Peyer's patch (tissue), 4 donors: ENCODE data around the gene SLC25A21. TPM values are rescaled to one million over a fixed set of nuclear protein-coding genes. Genes with fewer than 3 reads are reported as not detected.

ENCODE experiments used
- DNase-seq, 3 donors: peaks; one replicate each; pipeline ENCODE4 v3.0.0-alpha.2; 2017 to 2019
- H3K27ac ChIP-seq, 4 donors: fragments of 200-600 bp; sonication (generic); one replicate each; pipeline ENCODE4 v1.5.1; 2016 to 2019
- H3K27me3 ChIP-seq, 2 donors: fragments of 200-600 bp; sonication (generic); one replicate each; pipeline ENCODE4 v1.5.1; 2019
- H3K36me3 ChIP-seq, 3 donors: fragments of 200-600 bp; sonication (generic); one replicate each; pipeline ENCODE4 v1.5.1; 2016 to 2019
- H3K4me1 ChIP-seq, 4 donors: fragments of 200-600 bp; sonication (generic); one replicate each; pipeline ENCODE4 v1.5.1; 2016 to 2019
- H3K4me3 ChIP-seq, 4 donors: fragments of 200-600 bp; sonication (generic); 1 replicate in 3 of 4; 2 replicates in 1 of 4; pipeline ENCODE4 v1.5.1; 2016 to 2019; ENCODE audit warnings: mild to moderate bottlenecking in 1 of 4
- H3K9me3 ChIP-seq, 4 donors: fragments of 200-600 bp; sonication (generic); one replicate each; pipeline ENCODE4 v1.5.1; 2016 to 2019; ENCODE audit warnings: mild to moderate bottlenecking in 1 of 4
- CTCF ChIP-seq, 6 experiments: fragments of 450-650 bp in 4 of 6; fragments of 200-600 bp in 2 of 6; sonication (generic) in 1 of 6; IDR thresholded peaks; one replicate each; pipeline ENCODE4 v1.5.1; 2017 to 2019; ENCODE audit warnings: antibody characterized with exemption in 6 of 6, mild to moderate bottlenecking in 3 of 6, moderate library complexity in 1 of 6
- POLR2A ChIP-seq, 2 donors: fragments of 450-650 bp; IDR thresholded peaks; one replicate each; pipeline ENCODE4 v1.5.1; 2017; ENCODE audit warnings: antibody characterized with exemption in 2 of 2, mild to moderate bottlenecking in 2 of 2, moderate library complexity in 2 of 2
- total RNA-seq, 4 donors: library from RNA; depleted of rRNA; stranded (reverse); fragments of >200 nt; gene quantifications; one replicate each; pipeline ENCODE4 v1.1.0, GENCODE V29; 2016

Gene SLC25A21
- total RNA-seq, 4 donors from 2014 or later, result 0.70 to 1.6 TPM; not detected in 2

GRCh38 chr14:36771028-36771640 lies 401.3 kb downstream of the SLC25A21 start:
- Histone ChIP-seq H3K27me3 (no peaks in the 10 kb centered on the region), H3K4me1 (no peaks in the 10 kb centered on the region), H3K36me3 (no peaks in the 10 kb centered on the region), H3K4me3 (no peak overlapping the region), H3K9me3 (no peaks in the 10 kb centered on the region), H3K27ac (no peak overlapping the region)
- no peak for DNase-seq
- TF ChIP-seq POLR2A (IDR thresholded peaks at IDR 0.05), result no peak
- no peak for TF ChIP-seq CTCF (IDR thresholded peaks at IDR 0.05)

- Histone ChIP-seq H3K4me1 (no peaks in the 10 kb centered on the region), H3K9me3 (no peaks in the 10 kb centered on the region), H3K4me3 (no peak overlapping the region), H3K27ac (no peak overlapping the region), H3K36me3 (no peaks in the 10 kb centered on the region), H3K27me3 (no peaks in the 10 kb centered on the region)
- TF ChIP-seq POLR2A (IDR thresholded peaks at IDR 0.05) (no peak), CTCF (IDR thresholded peaks at IDR 0.05) (no peak)
- DNase-seq, result no peak
These were observed 403.6 kb downstream of the SLC25A21 start for GRCh38 chr14:36768638-36769337.

- Histone ChIP-seq H3K9me3 (no peaks in the 10 kb centered on the region), H3K27ac (no peak overlapping the region), H3K27me3 (no peaks in the 10 kb centered on the region), H3K4me1 (no peaks in the 10 kb centered on the region), H3K36me3 (no peaks in the 10 kb centered on the region), H3K4me3 (no peak overlapping the region)
- DNase-seq, result no peak
- TF ChIP-seq POLR2A (IDR thresholded peaks at IDR 0.05), result no peak
- no peak for TF ChIP-seq CTCF (IDR thresholded peaks at IDR 0.05)
These were observed 404.7 kb downstream of the SLC25A21 start for GRCh38 chr14:36767603-36768281.

GRCh38 chr14:36766974-36767373 lies 405.4 kb downstream of the SLC25A21 start:
- no peaks in the 10 kb centered on the region for H3K4me1 ChIP-seq
- H3K27me3 ChIP-seq, result no peaks in the 10 kb centered on the region
- TF ChIP-seq CTCF (IDR thresholded peaks at IDR 0.05) (no peak), POLR2A (IDR thresholded peaks at IDR 0.05) (no peak)
- no peaks in the 10 kb centered on the region for H3K9me3 ChIP-seq
- DNase-seq, result no peak
- no peaks in the 10 kb centered on the region for H3K36me3 ChIP-seq
- no peak overlapping the region for H3K27ac ChIP-seq
- no peak overlapping the region for H3K4me3 ChIP-seq

GRCh38 chr14:36757734-36758601 lies 414.4 kb downstream of the SLC25A21 start:
- no peak overlapping the region for H3K27ac ChIP-seq
- H3K4me3 ChIP-seq, result no peak overlapping the region
- no peaks in the 10 kb centered on the region for H3K4me1 ChIP-seq
- no peaks in the 10 kb centered on the region for H3K36me3 ChIP-seq
- DNase-seq, result no peak
- no peaks in the 10 kb centered on the region for H3K27me3 ChIP-seq
- TF ChIP-seq POLR2A (IDR thresholded peaks at IDR 0.05), result no peak
- no peak for TF ChIP-seq CTCF (IDR thresholded peaks at IDR 0.05)
- no peaks in the 10 kb centered on the region for H3K9me3 ChIP-seq
